HG03520 (cell line): Measurements from ENCODE around the gene DUS2.
"Not testable (repeated sequence)": the region's sequence is repeated elsewhere in the genome, so short reads cannot be mapped to it uniquely, and the experiment has no call there.

Source experiments
- ATAC-seq: cut with Tn5 transposase; IDR thresholded peaks from one replicate; pipeline ENCODE4 v1.9.1; 2021; ENCODE audit warnings: mild to moderate bottlenecking, moderate library complexity; ENCODE audit not compliant: unreplicated experiment

The DUS2 gene

DNA sequence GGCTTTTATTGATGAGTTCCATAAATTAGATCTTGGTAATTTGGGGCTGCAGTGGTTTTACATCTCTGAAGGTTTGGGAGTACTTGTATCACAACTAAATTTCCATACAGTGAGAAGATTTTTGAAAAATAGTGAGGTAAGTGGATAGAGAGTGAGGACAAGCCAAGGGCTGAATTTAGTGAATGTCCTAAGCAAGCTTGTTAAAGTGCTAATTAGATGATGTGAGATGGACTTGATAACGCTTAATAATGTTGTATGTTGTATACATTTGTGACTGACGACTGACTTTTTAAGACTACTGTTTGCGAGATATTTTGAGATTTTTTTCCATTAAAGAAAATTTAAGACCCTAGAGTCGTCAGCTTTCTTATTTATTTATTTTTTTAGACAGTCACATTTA lies 66.0 kb downstream of the DUS2 start:
- no peak for ATAC-seq

DNA sequence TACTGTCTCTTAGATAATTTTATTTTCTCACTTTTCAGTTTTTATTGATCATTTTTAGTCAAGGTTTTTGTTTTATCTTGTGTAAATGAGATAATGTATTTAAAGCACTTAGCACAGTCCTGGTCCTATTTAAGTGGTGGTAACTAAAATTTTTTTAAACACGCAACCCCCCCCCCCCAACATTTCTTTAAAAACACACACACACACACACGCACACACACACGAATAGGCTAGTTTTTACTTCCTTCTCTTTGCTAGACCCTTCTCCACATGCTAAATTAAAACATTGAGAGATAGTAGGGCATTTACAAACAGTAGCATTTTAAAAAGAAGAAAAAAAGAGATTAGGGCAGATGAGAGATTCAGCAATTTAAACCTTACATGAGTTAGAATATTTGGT lies 67.0 kb downstream of the DUS2 start:
- ATAC-seq: no peak

DNA sequence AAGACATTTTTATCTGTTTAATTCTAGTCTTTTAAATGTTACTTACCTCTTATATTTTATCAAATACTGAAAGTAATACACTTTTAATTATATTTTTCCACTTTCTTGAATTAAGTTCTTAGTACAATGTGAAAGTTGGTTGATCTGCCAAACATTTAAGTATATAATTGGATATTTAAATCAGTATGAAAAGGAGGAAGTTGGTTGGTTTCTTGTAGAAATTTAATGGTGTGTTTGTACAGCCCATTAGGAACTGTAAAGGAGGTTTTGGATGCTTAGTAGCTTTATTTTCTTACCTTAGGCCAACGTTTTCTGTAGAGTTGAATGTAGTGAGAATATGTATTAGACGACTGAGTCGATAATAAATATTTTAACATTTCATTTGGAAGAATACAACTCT lies 67.4 kb downstream of the DUS2 start:
- no peak for ATAC-seq

DNA sequence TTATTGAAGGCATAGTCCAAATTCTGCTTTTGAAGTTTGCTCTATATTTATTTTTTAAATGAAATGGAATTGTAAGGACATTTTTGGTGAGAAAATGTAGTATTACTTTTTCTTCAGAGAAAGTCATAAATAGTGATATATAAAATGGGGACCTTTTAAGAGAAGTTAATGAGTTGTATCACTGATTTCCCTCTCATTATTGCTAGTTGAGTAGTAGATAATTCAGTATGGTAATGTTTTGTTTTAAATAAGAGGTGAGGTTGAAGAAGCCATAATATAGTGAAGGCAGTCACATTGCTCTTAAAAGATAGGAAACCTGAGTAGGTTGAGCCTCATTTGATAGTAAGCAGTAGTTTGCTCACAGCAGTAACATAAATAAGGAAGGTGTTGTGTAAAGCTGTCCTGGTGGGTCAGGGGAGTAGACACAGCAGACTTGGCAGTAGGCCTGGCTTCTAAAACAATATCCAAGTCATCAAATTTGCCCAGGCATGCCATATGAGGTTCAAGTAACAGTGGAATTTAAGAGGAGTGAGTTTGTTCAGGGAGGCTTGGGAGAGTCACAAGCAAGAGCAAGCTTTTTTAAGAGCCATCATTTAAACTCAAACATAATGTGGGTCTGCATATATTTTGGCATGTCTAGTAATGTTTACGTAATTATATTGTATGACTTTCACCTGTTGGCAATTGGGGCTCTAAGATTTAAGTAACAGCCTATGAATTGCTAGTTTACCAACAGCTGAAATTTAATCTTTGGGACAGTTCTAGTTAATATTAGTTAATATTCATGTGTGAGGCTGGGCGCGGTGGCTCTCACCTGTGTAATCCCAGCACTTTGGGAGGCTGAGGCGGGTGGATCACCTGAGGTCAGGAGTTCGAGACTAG lies 68.5 kb downstream of the DUS2 start:
- no peak for ATAC-seq

- ATAC-seq: not testable (repeated sequence)
Measured at GRCh38 chr16:68092275-68092674, 69.2 kb downstream of the DUS2 start.

GRCh38 chr16:68093816-68094613 lies 70.9 kb downstream of the DUS2 start:
- no peak for ATAC-seq

DNA sequence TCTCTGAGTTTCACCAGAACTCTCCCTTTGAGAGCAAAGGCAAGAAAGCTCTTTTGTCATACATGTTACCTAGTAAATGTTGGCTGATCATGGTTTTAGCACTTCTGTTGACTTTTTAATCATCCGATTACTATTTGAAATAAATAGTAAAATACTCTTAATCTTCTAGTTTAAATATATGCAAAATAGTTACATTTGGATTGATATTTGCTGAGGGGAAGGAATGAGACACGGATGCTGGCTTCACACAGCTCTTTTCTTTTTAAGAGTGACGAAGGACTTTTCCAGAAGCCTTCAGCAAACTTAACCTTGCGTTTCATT lies 71.5 kb downstream of the DUS2 start:
- no peak for ATAC-seq

DNA sequence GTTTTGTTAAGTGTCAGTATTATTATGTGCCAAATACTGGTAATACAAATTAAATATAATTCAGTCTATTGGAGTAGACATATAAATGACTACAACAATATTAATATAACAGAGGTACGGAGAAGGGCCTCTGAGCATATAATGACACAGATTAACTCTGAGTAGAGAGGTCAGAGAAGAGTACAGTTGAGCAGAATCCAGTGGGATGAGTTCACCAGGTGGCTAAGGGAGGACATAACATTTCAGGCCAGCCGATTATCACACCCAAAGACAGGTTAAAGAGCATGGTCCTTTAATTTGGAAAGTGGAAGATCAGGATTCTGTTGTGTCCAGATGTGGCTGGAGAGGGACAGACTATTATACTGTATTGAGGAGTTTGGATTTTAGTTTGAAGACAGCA lies 73.4 kb downstream of the DUS2 start:
- ATAC-seq: no peak

- no peak for ATAC-seq
Measured at GRCh38 chr16:68097088-68097487, 74.0 kb downstream of the DUS2 start.

GRCh38 chr16:68097895-68098294 lies 74.8 kb downstream of the DUS2 start:
- ATAC-seq: no peak

- no peak for ATAC-seq
Measured at GRCh38 chr16:68100488-68100887, 77.4 kb downstream of the DUS2 start.

- ATAC-seq: no peak
Measured at GRCh38 chr16:68105611-68106010, 82.5 kb downstream of the DUS2 start.

DNA sequence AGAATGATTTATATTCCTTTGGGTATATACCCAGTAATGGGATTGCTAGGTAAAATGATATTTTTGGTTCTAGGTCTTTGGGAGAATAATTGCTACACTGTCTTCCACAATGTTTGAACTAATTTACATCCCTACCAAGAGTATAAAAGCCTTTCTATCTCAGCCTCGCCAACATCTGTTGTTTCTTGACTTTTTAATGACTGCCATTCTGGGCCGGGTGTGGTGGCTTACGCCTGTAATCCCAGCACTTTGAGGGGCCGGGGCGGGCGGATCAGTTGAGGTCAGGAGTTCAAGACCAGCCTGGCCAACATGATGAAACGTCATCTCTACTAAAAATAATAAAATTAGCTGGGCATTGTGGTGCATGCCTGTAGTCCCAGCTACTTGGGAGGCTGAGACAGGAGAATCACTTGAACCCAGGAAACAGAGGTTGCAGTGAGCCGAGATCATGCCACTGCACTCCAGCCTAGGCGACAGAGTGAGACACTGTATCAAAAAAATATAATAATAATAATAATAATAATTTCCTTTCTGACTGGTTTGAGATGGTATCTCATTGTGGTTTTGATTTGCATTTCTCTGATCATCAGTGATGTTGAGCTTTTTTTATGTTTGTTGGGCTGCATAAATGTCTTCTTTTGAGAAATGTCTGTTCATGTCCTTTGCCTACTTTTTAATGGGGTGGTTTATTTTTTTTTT lies 84.3 kb downstream of the DUS2 start:
- not testable (repeated sequence) for ATAC-seq

DNA sequence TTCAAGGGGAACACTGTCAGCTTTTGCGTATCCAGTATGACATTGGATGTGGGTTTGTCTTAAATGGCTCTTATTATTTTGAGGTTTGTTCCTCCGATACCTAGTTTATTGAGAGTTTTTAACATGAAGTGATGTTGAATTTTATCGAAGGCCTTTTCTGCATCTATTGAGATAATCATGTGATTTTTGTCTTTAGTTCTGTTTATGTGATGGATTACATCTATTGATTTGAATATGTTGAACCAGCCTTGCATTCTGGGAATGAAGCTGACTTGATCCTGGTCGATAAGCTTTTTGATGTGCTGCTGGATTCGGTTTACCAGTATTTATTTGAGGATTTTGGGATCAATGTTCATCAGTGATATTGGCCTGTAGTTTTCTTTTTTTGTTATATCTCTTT lies 86.1 kb downstream of the DUS2 start:
- not testable (repeated sequence) for ATAC-seq

- ATAC-seq: not testable (repeated sequence)
Measured at GRCh38 chr16:68110611-68111010, 87.5 kb downstream of the DUS2 start.

- ATAC-seq: no peak
Measured at GRCh38 chr16:68111379-68111778, 88.3 kb downstream of the DUS2 start.

- ATAC-seq: no peak
Measured at GRCh38 chr16:68113059-68113761, 90.1 kb downstream of the DUS2 start.

DNA sequence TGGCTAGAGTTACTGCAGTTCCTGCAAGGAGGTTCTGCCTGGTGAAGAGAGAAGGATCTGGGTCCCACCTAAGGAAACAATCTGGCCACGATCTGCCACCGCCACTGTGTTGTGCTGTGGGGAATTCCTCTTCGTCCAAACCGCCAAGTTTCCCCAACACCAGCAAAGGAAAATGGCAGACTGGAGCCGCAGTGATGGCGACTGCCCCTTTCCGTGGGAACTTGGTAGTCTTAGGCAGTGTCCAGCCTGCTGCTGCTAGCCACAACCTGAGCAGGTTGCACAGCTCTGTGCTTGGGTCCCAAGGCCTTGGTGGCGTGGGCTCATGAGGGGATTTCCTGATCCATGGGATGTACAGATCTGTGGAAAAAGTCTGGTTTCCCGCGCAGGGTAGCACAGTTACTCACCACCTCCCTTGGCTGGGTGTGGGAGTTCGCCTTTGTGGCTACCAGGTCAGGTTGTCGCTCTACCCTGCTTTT lies 90.7 kb downstream of the DUS2 start:
- ATAC-seq: no peak

- not testable (repeated sequence) for ATAC-seq
Measured at GRCh38 chr16:68114939-68115338, 91.9 kb downstream of the DUS2 start.

DNA sequence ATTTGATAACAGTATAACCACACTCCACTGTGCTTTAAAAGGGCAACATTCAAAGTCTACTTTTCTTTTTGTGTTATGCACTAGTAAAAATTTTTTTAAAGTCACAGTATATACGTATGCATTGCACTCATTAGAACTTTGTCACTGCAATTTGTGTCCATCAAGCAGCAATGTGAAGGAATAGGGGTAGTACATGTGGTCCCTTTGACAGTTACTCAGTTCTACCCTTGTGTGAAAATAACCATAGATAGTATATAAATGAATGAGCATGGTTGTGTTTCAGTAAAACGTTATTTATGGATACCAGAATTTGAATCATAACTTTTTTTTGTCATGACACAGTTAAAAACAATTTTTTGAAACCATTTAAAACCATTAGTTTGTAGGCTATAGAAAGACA lies 92.8 kb downstream of the DUS2 start:
- ATAC-seq: no peak
